ENCODE results near the gene ZNF660.
"Not testable (repeated sequence)": the region's sequence is repeated elsewhere in the genome, so short reads cannot be mapped to it uniquely, and the experiment has no call there.

The ZNF660 gene

GRCh38 chr3:44571024-44571423, 13.7 kb upstream of the ZNF660 start:
- H3K27ac ChIP-seq (ENCODE audit: low read depth in 2 of 2, low read length in 2 of 2): no peak overlapping the region
- no peaks in the 10 kb centered on the region for H3K4me1 ChIP-seq (ENCODE audit: control insufficient read depth in 2 of 2, insufficient read depth in 2 of 2, low read length in 2 of 2)
- H3K4me3 ChIP-seq (ENCODE audit: low read length in 2 of 2): no peak overlapping the region
- peaks cover 6 to 19% of the 10 kb centered on the region in 2 donors for H3K36me3 ChIP-seq (ENCODE audit: control insufficient read depth in 2 of 2, insufficient read depth in 2 of 2, low read length in 2 of 2)
- H3K9me3 ChIP-seq (ENCODE audit: control insufficient read depth in 2 of 2, low read length in 2 of 2): peaks cover 10 to 15% of the 10 kb centered on the region in 2 donors
- no peaks in the 10 kb centered on the region for H3K27me3 ChIP-seq (ENCODE audit: control insufficient read depth in 2 of 2, insufficient read depth in 2 of 2, low read length in 2 of 2)
- H3K9ac ChIP-seq (ENCODE audit: low read depth in 1 of 2, low read length in 2 of 2): no peak overlapping the region

GRCh38 chr3:44576613-44577012, 8.2 kb upstream of the ZNF660 start:
- Histone ChIP-seq H3K27ac (ENCODE audit: low read depth in 2 of 2, low read length in 2 of 2) (no peak overlapping the region), H3K9ac (ENCODE audit: low read depth in 1 of 2, low read length in 2 of 2) (no peak overlapping the region)

GRCh38 chr3:44577354-44577952, 7.3 kb upstream of the ZNF660 start:
- H3K4me1 ChIP-seq (ENCODE audit: control insufficient read depth in 2 of 2, insufficient read depth in 2 of 2, low read length in 2 of 2); H3K4me3 ChIP-seq (ENCODE audit: low read length in 2 of 2); H3K27ac ChIP-seq (ENCODE audit: low read depth in 2 of 2, low read length in 2 of 2); H3K27me3 ChIP-seq (ENCODE audit: control insufficient read depth in 2 of 2, insufficient read depth in 2 of 2, low read length in 2 of 2); H3K9ac ChIP-seq (ENCODE audit: low read depth in 1 of 2, low read length in 2 of 2); H3K9me3 ChIP-seq (ENCODE audit: control insufficient read depth in 2 of 2, low read length in 2 of 2); H3K36me3 ChIP-seq (ENCODE audit: control insufficient read depth in 2 of 2, insufficient read depth in 2 of 2, low read length in 2 of 2): not testable (repeated sequence)

More at GRCh38 chr3:44576613-44577012, 8.2 kb upstream of the ZNF660 start:
- Histone ChIP-seq H3K27me3 (ENCODE audit: control insufficient read depth in 2 of 2, insufficient read depth in 2 of 2, low read length in 2 of 2) (no peaks in the 10 kb centered on the region), H3K4me1 (ENCODE audit: control insufficient read depth in 2 of 2, insufficient read depth in 2 of 2, low read length in 2 of 2) (no peaks in the 10 kb centered on the region), H3K9me3 (ENCODE audit: control insufficient read depth in 2 of 2, low read length in 2 of 2) (peaks cover 0 to 6% of the 10 kb centered on the region in 2 donors), H3K36me3 (ENCODE audit: control insufficient read depth in 2 of 2, insufficient read depth in 2 of 2, low read length in 2 of 2) (no peaks in the 10 kb centered on the region), H3K4me3 (ENCODE audit: low read length in 2 of 2) (no peak overlapping the region)

GRCh38 chr3:44578316-44578715, 6.4 kb upstream of the ZNF660 start:
- H3K4me3 ChIP-seq (ENCODE audit: low read length in 2 of 2): not testable (repeated sequence)

GRCh38 chr3:44578924-44579515, 5.7 kb upstream of the ZNF660 start:
- not testable (repeated sequence) for H3K9me3 ChIP-seq (ENCODE audit: control insufficient read depth in 2 of 2, low read length in 2 of 2); H3K36me3 ChIP-seq (ENCODE audit: control insufficient read depth in 2 of 2, insufficient read depth in 2 of 2, low read length in 2 of 2); H3K27ac ChIP-seq (ENCODE audit: low read depth in 2 of 2, low read length in 2 of 2); H3K27me3 ChIP-seq (ENCODE audit: control insufficient read depth in 2 of 2, insufficient read depth in 2 of 2, low read length in 2 of 2); H3K9ac ChIP-seq (ENCODE audit: low read depth in 1 of 2, low read length in 2 of 2); H3K4me1 ChIP-seq (ENCODE audit: control insufficient read depth in 2 of 2, insufficient read depth in 2 of 2, low read length in 2 of 2); H3K4me3 ChIP-seq (ENCODE audit: low read length in 2 of 2)

More at GRCh38 chr3:44578316-44578715, 6.4 kb upstream of the ZNF660 start:
- not testable (repeated sequence) for H3K27ac ChIP-seq (ENCODE audit: low read depth in 2 of 2, low read length in 2 of 2); H3K4me1 ChIP-seq (ENCODE audit: control insufficient read depth in 2 of 2, insufficient read depth in 2 of 2, low read length in 2 of 2); H3K27me3 ChIP-seq (ENCODE audit: control insufficient read depth in 2 of 2, insufficient read depth in 2 of 2, low read length in 2 of 2); H3K9me3 ChIP-seq (ENCODE audit: control insufficient read depth in 2 of 2, low read length in 2 of 2); H3K9ac ChIP-seq (ENCODE audit: low read depth in 1 of 2, low read length in 2 of 2); H3K36me3 ChIP-seq (ENCODE audit: control insufficient read depth in 2 of 2, insufficient read depth in 2 of 2, low read length in 2 of 2)

- H3K27me3 ChIP-seq (ENCODE audit: control insufficient read depth in 2 of 2, insufficient read depth in 2 of 2, low read length in 2 of 2); H3K9ac ChIP-seq (ENCODE audit: low read depth in 1 of 2, low read length in 2 of 2); H3K4me1 ChIP-seq (ENCODE audit: control insufficient read depth in 2 of 2, insufficient read depth in 2 of 2, low read length in 2 of 2); H3K4me3 ChIP-seq (ENCODE audit: low read length in 2 of 2); H3K27ac ChIP-seq (ENCODE audit: low read depth in 2 of 2, low read length in 2 of 2); H3K36me3 ChIP-seq (ENCODE audit: control insufficient read depth in 2 of 2, insufficient read depth in 2 of 2, low read length in 2 of 2); H3K9me3 ChIP-seq (ENCODE audit: control insufficient read depth in 2 of 2, low read length in 2 of 2): not testable (repeated sequence)
Observed at GRCh38 chr3:44579749-44580148, 5.0 kb upstream of the ZNF660 start.

- not testable (repeated sequence) for H3K36me3 ChIP-seq (ENCODE audit: control insufficient read depth in 2 of 2, insufficient read depth in 2 of 2, low read length in 2 of 2); H3K27ac ChIP-seq (ENCODE audit: low read depth in 2 of 2, low read length in 2 of 2); H3K4me3 ChIP-seq (ENCODE audit: low read length in 2 of 2); H3K27me3 ChIP-seq (ENCODE audit: control insufficient read depth in 2 of 2, insufficient read depth in 2 of 2, low read length in 2 of 2); H3K9ac ChIP-seq (ENCODE audit: low read depth in 1 of 2, low read length in 2 of 2); H3K4me1 ChIP-seq (ENCODE audit: control insufficient read depth in 2 of 2, insufficient read depth in 2 of 2, low read length in 2 of 2); H3K9me3 ChIP-seq (ENCODE audit: control insufficient read depth in 2 of 2, low read length in 2 of 2)
Observed at GRCh38 chr3:44580971-44581370, 3.8 kb upstream of the ZNF660 start.

GRCh38 chr3:44596621-44597020, 11.9 kb downstream of the ZNF660 start:
- H3K36me3 ChIP-seq (ENCODE audit: control insufficient read depth in 2 of 2, insufficient read depth in 2 of 2, low read length in 2 of 2): peaks cover 3 to 7% of the 10 kb centered on the region in 2 donors

GRCh38 chr3:44601749-44602148, 17.0 kb downstream of the ZNF660 start:
- Histone ChIP-seq H3K9ac (ENCODE audit: low read depth in 1 of 2, low read length in 2 of 2) (no peak overlapping the region), H3K9me3 (ENCODE audit: control insufficient read depth in 2 of 2, low read length in 2 of 2) (no peaks in the 10 kb centered on the region), H3K36me3 (ENCODE audit: control insufficient read depth in 2 of 2, insufficient read depth in 2 of 2, low read length in 2 of 2) (no peaks in the 10 kb centered on the region), H3K4me1 (ENCODE audit: control insufficient read depth in 2 of 2, insufficient read depth in 2 of 2, low read length in 2 of 2) (no peaks in the 10 kb centered on the region), H3K27me3 (ENCODE audit: control insufficient read depth in 2 of 2, insufficient read depth in 2 of 2, low read length in 2 of 2) (no peaks in the 10 kb centered on the region), H3K27ac (ENCODE audit: low read depth in 2 of 2, low read length in 2 of 2) (no peak overlapping the region), H3K4me3 (ENCODE audit: low read length in 2 of 2) (no peak overlapping the region)

More at GRCh38 chr3:44596621-44597020, 11.9 kb downstream of the ZNF660 start:
- Histone ChIP-seq H3K27me3 (ENCODE audit: control insufficient read depth in 2 of 2, insufficient read depth in 2 of 2, low read length in 2 of 2) (no peaks in the 10 kb centered on the region), H3K9me3 (ENCODE audit: control insufficient read depth in 2 of 2, low read length in 2 of 2) (peaks cover 7% of the 10 kb centered on the region in 2 donors), H3K27ac (ENCODE audit: low read depth in 2 of 2, low read length in 2 of 2) (no peak overlapping the region), H3K4me1 (ENCODE audit: control insufficient read depth in 2 of 2, insufficient read depth in 2 of 2, low read length in 2 of 2) (no peaks in the 10 kb centered on the region), H3K4me3 (ENCODE audit: low read length in 2 of 2) (no peak overlapping the region), H3K9ac (ENCODE audit: low read depth in 1 of 2, low read length in 2 of 2) (no peak overlapping the region)

- H3K9ac ChIP-seq (ENCODE audit: low read depth in 1 of 2, low read length in 2 of 2): no peak overlapping the region
- H3K27ac ChIP-seq (ENCODE audit: low read depth in 2 of 2, low read length in 2 of 2): no peak overlapping the region
- no peak overlapping the region for H3K4me3 ChIP-seq (ENCODE audit: low read length in 2 of 2)
- H3K36me3 ChIP-seq (ENCODE audit: control insufficient read depth in 2 of 2, insufficient read depth in 2 of 2, low read length in 2 of 2): no peaks in the 10 kb centered on the region
- no peaks in the 10 kb centered on the region for H3K4me1 ChIP-seq (ENCODE audit: control insufficient read depth in 2 of 2, insufficient read depth in 2 of 2, low read length in 2 of 2)
- no peaks in the 10 kb centered on the region for H3K9me3 ChIP-seq (ENCODE audit: control insufficient read depth in 2 of 2, low read length in 2 of 2)
- no peaks in the 10 kb centered on the region for H3K27me3 ChIP-seq (ENCODE audit: control insufficient read depth in 2 of 2, insufficient read depth in 2 of 2, low read length in 2 of 2)
Observed at GRCh38 chr3:44612678-44613077, 27.9 kb downstream of the ZNF660 start.

Data from mucosa of rectum (tissue), 2 donors.